ENCODE results near the gene PPIF. TPM values are rescaled to one million over a fixed set of nuclear protein-coding genes. Genes with fewer than 3 reads are reported as not detected.

The PPIF gene
- total RNA-seq (ENCODE audit: insufficient read depth, low replicate concordance) = 23.1 TPM

DNA sequence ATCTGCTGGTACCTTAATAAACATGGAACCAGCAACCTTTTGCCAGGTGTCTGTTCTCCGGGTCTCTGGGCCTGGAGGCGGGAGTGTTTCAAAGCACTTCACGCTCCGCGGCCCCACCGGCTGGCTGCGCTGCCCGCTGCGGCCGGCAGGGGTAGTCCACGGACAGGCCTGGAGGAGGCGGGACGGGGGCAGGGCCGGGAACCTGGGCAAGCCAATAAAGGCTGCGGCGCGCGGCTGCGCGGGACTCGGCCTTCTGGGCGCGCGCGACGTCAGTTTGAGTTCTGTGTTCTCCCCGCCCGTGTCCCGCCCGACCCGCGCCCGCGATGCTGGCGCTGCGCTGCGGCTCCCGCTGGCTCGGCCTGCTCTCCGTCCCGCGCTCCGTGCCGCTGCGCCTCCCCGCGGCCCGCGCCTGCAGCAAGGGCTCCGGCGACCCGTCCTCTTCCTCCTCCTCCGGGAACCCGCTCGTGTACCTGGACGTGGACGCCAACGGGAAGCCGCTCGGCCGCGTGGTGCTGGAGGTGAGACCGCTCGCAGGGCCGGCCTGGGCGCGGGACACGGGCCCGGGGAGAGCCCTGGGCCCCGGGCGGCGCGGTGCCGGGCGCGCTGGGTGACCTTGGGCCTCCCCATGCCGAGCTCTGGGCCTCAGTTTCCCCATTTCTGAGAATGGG is at the start of gene PPIF:
Gene PPIF, plus strand, starts transcription at position 244 of the 668 bp plus-strand sequence. Its CDS starts 80 bp downstream, at position 324.
- DNase-seq (ENCODE audit: low spot score) = peak; percentile 94

DNA sequence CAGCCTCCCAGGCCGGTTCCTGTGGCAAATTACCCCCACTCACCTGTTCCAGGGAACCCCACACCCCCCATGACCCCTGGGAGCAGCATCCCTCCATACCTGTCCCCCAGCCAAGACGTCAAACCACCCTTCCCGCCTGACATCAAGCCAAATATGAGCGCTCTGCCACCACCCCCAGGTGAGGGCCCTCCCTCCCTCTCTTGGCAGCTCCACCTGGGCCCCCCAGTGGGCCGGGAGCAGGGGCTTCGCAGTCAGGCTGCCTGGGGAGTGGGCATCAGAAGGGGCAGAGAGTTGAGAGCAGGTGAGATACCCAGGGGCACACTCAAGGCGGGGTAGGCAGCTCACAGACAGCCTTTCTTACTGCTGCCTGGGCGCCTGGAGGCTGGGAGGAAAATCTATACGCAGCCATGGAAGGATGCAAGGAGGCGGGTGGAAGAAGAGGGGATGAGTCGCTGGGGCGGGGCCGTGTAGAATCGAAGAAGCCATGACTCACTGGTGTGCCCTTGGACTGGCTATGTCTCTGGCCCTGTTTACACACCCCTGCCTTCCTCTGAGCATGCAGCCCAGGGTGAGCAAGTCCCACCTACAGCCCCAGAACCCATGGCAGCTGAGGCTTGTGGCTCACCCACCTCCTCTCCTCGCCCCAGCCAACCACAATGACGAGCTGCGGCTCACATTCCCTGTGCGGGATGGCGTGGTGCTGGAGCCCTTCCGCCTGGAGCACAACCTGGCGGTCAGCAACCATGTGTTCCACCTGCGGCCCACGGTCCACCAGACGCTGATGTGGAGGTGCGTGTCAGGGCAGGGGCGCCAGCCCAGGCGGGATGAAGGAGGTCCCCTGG is 48.6 kb upstream of the PPIF start:
- peak; percentile 88 for DNase-seq (ENCODE audit: low spot score)

DNA sequence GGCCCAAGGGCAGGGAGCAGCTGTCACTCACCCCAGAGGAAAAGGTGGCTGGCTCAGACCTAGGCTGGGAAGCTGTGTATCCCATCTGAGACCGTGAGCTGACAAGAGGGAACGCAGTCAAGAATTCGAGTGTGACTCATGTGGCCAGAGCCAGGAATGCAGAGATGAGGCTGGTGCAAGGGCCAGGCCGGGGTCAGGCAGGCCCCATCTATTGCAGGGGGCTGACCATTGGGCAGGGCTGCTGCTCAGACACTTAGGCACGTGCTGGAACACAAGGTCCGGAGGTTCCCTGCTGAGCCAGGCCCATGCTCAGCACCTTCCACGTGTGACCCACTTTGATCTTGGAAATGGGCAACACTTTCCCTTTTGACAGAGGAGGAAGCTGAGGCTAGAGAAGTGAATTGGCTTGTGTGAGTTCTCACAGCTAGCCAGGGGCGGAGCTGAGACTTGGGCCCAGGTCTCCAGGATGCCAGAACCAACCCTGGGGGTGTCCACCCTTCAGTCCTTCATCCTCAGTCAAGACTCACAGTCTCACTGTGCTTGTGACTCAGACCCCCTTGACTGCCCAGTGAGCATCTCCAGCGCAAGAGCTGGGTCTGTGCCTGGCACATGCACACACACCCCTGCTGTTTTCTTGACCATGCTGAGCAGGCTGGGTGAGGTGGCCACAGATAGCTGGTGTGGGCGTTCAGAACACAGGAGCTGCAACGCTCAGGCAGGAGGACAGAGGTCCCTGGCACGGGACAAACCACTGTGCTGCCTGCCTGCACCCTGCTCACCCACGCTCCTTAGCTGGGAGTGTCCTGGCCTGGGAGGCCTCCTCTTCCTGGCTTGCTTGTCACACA is 47.6 kb upstream of the PPIF start:
- DNase-seq (ENCODE audit: low spot score) = no peak

DNA sequence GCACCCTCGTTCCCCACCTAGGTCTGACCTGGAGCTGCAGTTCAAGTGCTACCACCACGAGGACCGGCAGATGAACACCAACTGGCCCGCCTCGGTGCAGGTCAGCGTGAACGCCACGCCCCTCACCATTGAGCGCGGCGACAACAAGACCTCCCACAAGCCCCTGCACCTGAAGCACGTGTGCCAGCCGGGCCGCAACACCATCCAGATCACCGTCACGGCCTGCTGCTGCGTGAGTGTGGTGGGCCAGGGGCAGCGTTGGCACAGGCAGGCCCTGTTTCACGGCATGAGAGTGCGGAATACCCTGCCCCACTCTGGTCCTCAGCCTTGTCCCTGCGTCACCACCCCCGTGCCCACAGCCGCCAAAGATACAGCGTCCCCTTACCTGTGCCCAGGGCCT is 46.6 kb upstream of the PPIF start:
- DNase-seq (ENCODE audit: low spot score) = no peak

DNA sequence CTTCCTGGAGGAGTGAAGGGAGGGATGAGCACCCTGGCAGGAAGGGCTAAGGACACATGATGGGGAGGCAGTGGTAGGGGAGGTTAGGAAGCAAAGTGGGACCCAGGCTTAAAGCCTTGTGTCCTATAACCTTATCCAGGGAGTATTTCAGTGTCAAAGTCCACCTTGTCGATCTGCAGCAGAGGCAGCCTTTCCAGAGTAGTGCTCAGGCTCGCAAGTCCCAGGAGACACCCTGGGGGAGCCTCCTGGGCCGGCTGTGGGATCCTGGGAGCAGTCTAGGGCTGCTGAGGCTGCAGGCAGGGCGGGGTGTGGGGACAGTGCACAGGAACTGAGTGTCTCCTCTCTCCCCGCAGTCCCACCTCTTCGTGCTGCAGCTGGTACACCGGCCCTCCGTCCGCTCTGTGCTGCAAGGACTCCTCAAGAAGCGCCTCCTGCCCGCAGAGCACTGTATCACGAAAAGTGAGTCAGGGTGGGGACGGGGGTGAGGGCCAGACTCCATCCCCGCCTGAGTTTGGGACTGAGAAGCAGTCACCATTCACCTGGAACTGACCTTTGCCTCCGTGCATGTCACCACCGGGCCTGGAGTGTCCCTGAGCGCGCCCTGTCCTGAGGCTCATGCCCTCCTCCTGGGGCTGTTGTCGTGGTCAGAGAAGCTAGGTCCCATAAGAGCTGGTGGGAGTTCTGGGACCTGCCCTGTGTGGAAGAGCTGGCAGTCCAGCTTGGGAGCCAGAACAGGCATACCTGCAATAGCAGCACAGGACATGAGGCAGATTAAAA is 45.3 kb upstream of the PPIF start:
- no peak for DNase-seq (ENCODE audit: low spot score)

DNA sequence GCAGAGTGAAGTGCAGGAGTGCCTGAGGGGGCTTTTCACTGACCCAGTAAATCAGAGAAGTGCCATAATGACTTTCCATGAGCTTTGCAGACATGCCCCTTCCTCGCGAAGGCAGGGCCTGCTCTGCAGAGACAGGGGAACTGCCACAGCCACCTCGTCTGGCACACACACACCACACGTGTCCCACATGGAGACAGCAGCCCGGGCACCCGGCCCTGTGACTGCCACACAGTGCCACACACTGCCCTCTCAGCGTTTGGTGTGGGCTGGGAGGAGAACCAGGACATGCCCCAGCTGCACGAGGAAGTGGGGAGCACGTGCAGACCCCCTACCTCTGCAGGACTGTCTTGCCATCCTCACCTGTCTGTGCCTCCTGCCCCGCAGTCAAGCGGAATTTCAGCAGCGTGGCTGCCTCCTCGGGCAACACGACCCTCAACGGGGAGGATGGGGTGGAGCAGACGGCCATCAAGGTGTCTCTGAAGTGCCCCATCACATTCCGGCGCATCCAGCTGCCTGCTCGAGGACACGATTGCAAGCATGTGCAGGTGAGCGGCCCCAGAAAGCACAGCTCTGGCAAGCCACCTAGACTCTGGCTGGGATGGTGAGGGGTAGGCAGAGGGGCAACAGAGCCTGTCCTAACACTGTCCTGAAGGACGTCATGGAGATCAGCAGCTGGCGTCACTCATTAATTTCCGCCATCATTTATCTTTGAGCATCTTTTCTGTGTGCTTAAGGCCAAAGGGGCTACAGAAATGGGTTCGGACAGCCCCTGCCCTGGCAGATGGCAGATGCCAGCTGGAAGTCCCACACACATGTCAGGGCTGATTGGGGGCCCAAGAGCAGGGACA is 43.4 kb upstream of the PPIF start:
- DNase-seq (ENCODE audit: low spot score) = no peak

DNA sequence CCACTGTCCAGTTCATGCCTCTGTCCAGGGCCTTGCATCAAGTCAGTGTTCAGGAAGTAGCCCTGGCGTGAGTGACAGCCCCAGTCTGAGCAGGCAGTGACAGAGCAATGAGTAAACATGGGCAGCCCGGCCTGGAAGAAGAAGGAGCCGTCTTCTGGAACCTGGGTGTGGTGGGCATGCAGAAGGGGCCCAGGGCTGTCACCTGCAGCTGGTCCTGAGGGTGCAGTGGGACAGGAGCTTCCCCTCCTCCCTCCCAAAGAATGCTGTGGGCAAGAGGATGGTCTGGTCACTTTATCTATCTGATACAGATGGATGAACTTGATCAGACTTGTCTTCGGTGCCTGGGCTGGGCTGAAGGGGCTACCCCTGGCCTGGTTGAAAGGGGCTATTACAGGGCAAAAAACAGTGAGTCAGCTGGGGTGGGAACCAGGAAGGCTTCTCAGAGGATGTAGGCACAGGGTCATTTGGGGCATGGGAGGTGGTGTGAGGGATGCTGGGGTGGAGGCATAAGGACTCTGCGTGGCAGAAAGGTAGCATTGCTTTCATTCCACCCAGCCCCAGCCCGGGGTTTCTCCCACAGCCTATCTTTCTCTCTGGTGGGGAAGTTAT is 42.7 kb upstream of the PPIF start:
- DNase-seq (ENCODE audit: low spot score) = no peak

DNA sequence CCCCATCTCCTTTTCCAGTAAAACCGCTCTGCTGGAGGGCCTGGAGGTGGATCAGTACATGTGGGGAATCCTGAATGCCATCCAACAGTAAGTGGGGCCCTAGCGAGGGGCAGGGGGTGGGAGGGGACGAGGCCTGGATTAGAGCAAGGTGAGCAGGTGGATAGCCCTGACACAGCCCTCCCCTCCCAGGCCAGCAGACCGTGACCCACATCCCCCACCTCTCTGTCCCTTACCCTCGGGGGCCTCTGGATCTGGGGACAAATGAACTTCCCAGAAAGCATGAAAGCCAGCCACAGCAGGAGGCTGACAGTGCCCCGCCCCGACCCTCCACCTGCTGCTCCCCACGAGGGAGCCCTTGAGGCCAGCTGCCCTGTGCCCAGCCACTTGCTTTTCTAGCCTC is 41.8 kb upstream of the PPIF start:
- no peak for DNase-seq (ENCODE audit: low spot score)

DNA sequence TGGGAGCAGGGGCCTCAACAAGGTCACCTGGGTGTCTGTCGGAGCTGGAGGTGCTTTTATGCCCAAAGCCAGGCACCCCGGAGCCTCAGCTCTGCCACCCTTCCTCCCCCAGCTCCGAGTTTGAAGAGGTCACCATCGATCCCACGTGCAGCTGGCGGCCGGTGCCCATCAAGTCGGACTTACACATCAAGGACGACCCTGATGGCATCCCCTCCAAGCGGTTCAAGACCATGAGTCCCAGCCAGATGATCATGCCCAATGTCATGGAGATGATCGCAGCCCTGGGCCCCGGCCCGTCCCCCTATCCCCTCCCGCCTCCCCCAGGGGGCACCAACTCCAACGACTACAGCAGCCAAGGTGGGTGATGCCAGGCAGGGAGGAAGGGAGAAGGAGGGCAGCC is 41.3 kb upstream of the PPIF start:
- DNase-seq (ENCODE audit: low spot score) = no peak

DNA sequence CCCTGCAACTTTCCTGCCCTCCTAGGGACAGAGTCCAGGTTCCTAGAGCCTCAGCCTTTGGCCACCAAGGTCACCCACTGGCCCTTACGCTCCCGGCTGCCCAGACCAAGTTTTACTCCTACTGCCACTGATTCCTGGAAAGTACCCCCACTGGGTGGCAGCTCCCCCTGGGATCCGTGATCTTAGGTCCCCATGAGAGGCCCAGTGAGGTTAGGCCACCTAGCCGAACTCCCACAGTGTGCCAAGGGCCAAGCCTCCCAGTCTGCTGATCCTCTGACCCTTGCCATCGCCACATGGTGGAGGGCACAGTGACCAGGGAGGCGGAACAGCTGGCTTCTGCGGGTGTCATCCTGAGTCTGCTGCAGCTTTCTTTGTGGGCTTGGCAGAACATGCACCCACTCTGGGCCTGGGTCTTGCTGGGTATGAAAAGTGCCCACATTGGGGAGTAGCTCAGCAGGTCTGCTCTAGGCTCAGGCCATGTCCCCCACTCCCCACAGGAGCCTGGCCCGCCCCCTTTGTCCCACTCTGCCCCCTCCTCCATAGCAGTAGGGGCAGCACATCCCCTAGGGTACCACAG is 40.5 kb upstream of the PPIF start:
- no peak for DNase-seq (ENCODE audit: low spot score)

DNA sequence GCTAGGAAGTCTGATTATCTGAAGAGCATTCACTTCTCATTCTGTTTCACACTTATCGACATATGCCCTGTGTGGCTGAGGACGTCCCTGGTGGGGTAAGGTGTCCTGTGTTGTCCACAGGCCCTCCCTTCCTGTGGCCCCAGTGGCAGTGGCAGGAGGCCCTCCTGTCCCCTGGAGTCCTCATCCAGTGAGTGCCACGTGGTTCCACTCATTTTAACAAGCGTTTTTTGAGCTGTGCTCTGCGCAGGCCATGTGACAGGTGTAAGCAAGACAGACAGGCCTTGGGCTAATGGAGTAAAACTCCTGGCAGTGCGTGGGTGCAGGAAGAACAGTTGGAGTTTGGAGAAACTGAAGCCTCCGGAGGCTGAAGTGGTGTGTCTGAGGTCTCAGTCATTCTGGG is 39.3 kb upstream of the PPIF start:
- DNase-seq (ENCODE audit: low spot score) = no peak

DNA sequence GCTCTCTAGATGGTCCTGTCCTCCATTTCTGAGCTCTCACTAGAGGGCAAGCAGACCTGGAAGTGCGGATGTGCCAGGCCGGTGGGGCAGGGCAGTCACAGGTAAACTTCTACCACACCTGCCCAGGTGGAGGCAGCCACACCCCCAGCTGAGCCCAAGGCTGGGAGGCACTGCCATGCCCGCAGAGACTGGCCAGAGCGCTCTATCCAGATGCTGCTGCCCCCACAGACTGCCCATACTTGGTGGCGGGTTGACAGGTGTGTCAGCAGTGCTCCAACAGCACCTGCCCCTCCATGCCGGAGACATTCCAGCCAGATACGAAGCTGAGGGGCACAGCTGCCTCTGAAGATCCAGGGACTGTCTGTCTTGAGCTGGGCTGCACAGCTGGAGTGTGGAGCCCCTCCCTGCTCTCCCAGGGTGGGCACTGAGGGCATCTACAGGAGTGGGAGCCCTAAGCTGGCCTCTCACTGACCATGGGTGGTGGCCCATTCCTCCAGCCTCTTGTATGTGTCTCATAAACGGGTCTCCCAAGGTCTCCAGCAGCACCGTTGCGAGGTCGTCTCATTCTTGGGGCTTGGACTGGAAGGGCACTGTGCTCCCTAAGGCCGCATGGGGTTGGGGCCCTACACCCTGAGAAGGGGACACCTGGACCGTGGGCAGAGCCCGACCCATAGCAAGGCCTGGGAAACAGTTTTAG is 38.2 kb upstream of the PPIF start:
- DNase-seq (ENCODE audit: low spot score) = no peak

DNA sequence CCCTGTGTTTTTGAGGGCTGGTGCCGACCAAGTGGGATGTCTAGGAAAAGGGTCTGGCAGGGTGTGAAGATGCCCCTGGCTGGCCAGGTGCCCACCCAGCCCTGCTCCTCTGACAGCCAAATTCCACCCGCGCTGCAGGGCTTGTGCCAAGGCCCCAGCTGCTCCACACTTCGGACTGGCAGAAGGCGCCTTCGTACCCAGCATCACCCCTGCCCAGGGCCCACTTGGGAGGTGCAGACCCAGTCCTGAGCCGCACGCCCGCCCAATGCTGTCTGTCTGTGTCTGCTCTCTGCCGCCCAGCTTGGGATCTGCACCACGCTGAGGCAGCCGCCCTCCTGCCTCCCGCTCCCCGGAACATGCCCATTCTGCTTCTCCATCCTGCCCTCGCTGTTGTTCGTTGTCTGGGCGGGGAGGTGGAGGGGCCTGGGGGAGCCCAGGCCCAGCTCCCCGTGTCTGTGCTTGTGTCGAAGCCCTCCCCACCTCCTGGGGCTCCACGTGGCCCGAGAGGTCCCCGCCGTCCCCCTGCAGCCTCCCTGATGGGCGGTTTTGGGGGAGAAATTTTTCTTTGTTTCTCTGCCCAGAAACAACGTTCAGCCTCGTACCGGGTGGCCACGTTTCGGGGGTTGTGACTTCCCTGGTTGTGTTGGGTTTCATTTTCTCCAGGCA is 36.9 kb upstream of the PPIF start:
- no peak for DNase-seq (ENCODE audit: low spot score)

DNA sequence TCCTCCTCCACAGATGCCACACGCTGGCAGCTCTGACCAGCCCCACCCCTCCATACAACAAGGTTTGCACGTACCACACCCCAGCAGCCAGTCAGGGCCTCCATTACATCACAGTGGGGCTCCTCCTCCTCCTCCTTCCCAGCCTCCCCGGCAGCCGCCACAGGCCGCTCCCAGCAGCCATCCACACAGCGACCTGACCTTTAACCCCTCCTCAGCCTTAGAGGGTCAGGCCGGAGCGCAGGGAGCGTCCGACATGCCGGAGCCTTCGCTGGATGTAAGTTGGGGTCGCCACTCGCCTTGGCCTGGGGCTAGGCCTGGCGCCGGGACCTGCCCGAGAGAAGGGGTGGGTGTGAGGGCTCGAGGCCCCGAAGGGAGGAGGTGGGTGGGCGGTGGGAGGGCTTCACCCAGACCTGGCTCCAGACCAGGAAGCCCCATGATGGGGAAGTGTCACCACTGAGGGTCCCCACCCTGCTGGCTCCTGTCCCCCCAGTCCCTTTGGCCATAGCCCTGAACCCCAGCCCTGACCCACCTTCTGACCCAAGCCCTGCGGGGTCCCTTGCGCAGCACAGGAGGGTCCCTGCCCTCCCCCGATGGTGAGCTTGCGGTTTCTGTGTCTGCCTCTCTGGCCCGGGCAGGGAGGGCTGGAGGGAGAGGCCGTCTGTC is 36.2 kb upstream of the PPIF start:
- DNase-seq (ENCODE audit: low spot score) = peak; percentile 63

DNA sequence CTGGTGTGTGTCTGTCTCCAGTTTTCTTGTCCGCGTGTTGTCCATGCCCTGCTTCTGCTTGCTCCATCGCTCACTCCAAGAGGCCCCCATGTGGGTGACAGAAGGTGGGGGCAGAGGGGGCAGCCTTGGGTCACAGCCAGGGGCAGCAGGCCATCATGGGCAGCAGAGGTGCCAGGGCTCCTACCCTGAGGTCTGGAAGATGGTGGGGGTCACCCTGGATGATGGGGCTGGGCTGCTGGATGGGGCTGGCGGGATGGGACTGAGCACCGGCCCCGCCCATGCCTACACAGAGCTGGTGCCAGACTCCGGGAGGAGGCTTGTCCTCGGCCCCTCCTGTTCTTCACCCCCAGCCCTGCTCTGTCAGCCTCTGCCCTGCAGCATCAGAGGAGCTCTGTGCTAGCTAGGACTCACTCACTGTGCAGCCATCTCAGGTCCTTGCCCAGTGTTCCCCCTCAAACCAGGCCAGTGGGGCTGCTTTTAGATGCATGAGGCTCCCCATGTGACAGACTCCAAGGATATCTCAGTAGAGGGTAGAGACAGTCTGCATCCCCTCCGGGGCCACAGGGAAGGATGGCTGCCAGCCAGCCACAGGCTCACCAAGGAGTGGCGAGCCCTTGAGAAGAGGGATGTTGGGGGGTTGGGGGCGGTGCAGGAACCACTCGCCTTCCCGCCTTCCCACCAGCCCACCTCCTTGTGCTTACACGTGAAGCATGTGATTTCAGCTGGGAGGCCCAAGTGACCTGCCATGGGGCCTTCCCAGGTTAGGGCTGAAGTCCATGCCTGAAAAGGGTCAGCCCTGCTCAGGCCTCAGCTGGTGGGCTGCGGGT is 35.5 kb upstream of the PPIF start:
- DNase-seq (ENCODE audit: low spot score) = peak; percentile 32

DNA sequence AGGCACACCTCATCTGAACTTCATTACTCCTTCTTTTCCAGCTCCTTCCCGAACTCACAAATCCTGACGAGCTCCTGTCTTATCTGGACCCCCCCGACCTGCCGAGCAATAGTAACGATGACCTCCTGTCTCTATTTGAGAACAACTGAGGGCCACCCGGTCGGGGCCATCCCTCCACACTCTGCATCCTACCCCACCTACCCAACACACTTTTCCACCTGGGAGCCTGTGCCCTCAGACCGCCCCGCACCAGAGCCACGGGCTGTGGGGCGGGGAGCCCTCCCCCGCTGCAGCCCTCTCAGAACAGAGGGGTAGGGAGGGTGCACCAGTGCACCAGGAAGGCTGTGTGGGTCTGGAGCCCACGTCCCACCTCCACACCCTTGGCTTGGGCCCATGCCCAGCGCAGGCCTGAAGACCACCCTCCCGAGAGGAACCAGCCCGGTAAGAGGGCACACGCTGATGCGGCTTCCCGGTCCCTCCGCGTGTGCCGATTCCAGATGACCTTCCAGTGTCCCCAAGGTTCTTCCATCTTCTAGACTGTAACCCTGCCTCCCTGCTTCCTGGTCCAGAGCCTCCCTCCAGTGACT is 34.6 kb upstream of the PPIF start:
- DNase-seq (ENCODE audit: low spot score) = no peak

DNA sequence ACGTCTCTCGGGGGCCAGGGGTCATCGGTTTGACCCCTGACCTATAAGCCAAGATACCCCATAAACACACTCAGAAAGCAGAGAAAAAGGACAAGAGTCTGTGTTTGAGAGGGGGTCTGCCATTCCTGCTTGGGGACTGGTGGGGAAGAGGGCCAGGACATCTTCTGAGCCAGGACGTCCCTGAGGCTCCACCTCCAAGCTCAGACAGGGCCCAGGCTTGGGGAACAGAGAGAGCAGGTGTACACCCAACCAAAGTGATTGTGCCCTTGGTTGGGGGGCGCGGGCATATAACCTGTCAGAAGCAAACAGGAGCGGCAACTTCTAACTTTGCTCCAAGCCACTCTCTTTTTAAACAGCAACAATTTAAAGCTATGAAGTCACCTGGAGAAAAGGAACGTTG is 33.9 kb upstream of the PPIF start:
- DNase-seq (ENCODE audit: low spot score) = no peak
